Activated naive CD4-positive, alpha-beta T cell treated with anti-CD3 and anti-CD28 coated beads, Interleukin-2, amount 50 U/mL, for 16 hours (primary cell): ENCODE results near the gene ZBTB16.

Experiments used
- DNase-seq: peaks from one replicate; pipeline ENCODE4 v3.0.0-alpha.2; 2020

ZBTB16 gene

GRCh38 chr11:114250993-114251814, 191.7 kb downstream of the ZBTB16 start:
- no peak for DNase-seq

GRCh38 chr11:114251815-114252337, 192.4 kb downstream of the ZBTB16 start:
- DNase-seq = no peak

- DNase-seq = no peak
Measured at GRCh38 chr11:114252767-114253166, 193.3 kb downstream of the ZBTB16 start.

GRCh38 chr11:114253771-114254170, 194.3 kb downstream of the ZBTB16 start:
- DNase-seq = no peak

- DNase-seq = no peak
Measured at GRCh38 chr11:114254571-114255146, 195.1 kb downstream of the ZBTB16 start.

GRCh38 chr11:114255289-114255688, 195.8 kb downstream of the ZBTB16 start:
- DNase-seq = no peak

- no peak for DNase-seq
Measured at GRCh38 chr11:114256176-114256966, 196.9 kb downstream of the ZBTB16 start.

- DNase-seq = no peak
Measured at GRCh38 chr11:114256967-114257286, 197.4 kb downstream of the ZBTB16 start.

GRCh38 chr11:114257621-114258558, 198.4 kb downstream of the ZBTB16 start:
- no peak for DNase-seq

GRCh38 chr11:114258696-114259095, 199.2 kb downstream of the ZBTB16 start:
- no peak for DNase-seq

- no peak for DNase-seq
Measured at GRCh38 chr11:114259124-114259526, 199.6 kb downstream of the ZBTB16 start.

- no peak for DNase-seq
Measured at GRCh38 chr11:114259551-114259983, 200.1 kb downstream of the ZBTB16 start.

GRCh38 chr11:114260077-114260476, 200.6 kb downstream of the ZBTB16 start:
- DNase-seq = no peak

GRCh38 chr11:114260483-114260882, 201.0 kb downstream of the ZBTB16 start:
- DNase-seq = no peak

GRCh38 chr11:114261791-114262190, 202.3 kb downstream of the ZBTB16 start:
- no peak for DNase-seq

GRCh38 chr11:114262681-114263512, 203.4 kb downstream of the ZBTB16 start:
- no peak for DNase-seq

GRCh38 chr11:114263513-114264170, 204.1 kb downstream of the ZBTB16 start:
- DNase-seq = no peak

GRCh38 chr11:114264381-114264780, 204.9 kb downstream of the ZBTB16 start:
- DNase-seq = no peak

- DNase-seq = no peak
Measured at GRCh38 chr11:114265122-114265878, 205.8 kb downstream of the ZBTB16 start.

- no peak for DNase-seq
Measured at GRCh38 chr11:114269498-114269897, 210.0 kb downstream of the ZBTB16 start.
